Stomach (tissue), 9 donors: Measurements from ENCODE around the gene RBM46. TPM values are rescaled to one million over a fixed set of nuclear protein-coding genes. Genes with fewer than 3 reads are reported as not detected.

Experiments used
- DNase-seq, 2 donors: peaks; one replicate each; pipeline versions ENCODE4 v3.0.0 to v3.0.0-alpha.2; 2013 to 2019
- H3K27ac ChIP-seq, 5 donors: fragments of 200-600 bp in 4 of 5; sonication (generic) in 4 of 5; one replicate each; pipeline ENCODE4 v1.5.1; 2013 to 2019; ENCODE audit warnings: mild to moderate bottlenecking in 1 of 5, moderate library complexity in 1 of 5
- H3K27me3 ChIP-seq, 3 donors: fragments of 200-600 bp; sonication (generic); one replicate each; pipeline ENCODE4 v1.5.1; 2017 to 2019; ENCODE audit warnings: mixed run types in 1 of 3
- H3K36me3 ChIP-seq, 4 donors: fragments of 200-600 bp; sonication (generic); 1 replicate in 3 of 4; 2 replicates in 1 of 4; pipeline ENCODE4 v1.5.1; 2016 to 2019
- H3K4me1 ChIP-seq, 4 donors: fragments of 200-600 bp; sonication (generic); one replicate each; pipeline ENCODE4 v1.5.1; 2016 to 2019
- H3K4me3 ChIP-seq, 4 donors: fragments of 200-600 bp; sonication (generic) in 3 of 4; one replicate each; pipeline ENCODE4 v1.5.1; 2016 to 2019; ENCODE audit warnings: mild to moderate bottlenecking in 1 of 4
- H3K9me3 ChIP-seq, 4 donors: fragments of 200-600 bp; sonication (generic); one replicate each; pipeline ENCODE4 v1.5.1; 2016 to 2019
- CTCF ChIP-seq, 7 experiments: fragments of 450-650 bp in 4 of 7; fragments of 200-600 bp in 3 of 7; sonication (generic) in 3 of 7; IDR thresholded peaks; one replicate each; pipeline ENCODE4 v1.5.1; 2016 to 2019; ENCODE audit warnings: antibody characterized with exemption in 7 of 7, control low read depth in 2 of 7, mild to moderate bottlenecking in 1 of 7
- EP300 ChIP-seq: sonication (generic); formaldehyde crosslinking; IDR thresholded peaks from one replicate; pipeline ENCODE4 v1.6.1; 2017; ENCODE audit warnings: antibody characterized with exemption
- POLR2A ChIP-seq, 4 donors: fragments of 450-650 bp; IDR thresholded peaks; one replicate each; pipeline ENCODE4 v1.6.1; 2016; ENCODE audit warnings: antibody characterized with exemption in 4 of 4, control low read depth in 2 of 4, mild to moderate bottlenecking in 1 of 4, moderate library complexity in 1 of 4
- POLR2AphosphoS5 ChIP-seq, 3 donors: sonication (generic); formaldehyde crosslinking; IDR thresholded peaks; one replicate each; pipeline ENCODE4 v1.6.1; 2016; ENCODE audit warnings: antibody characterized with exemption in 3 of 3
- WGBS, 5 donors: extraction: QIAGEN DNeasy Blood & Tissue Kit in 3 of 5; methylation state at CpG; one replicate each; pipeline versions ENCODE4 v1.1.5 to v1.1.7; 2013 to 2018; 5-methylcytosine and 5-hydroxymethylcytosine counted together
- intact Hi-C: fragments of 100-400 bp; cut with DNase I; formaldehyde crosslinking; loops from one replicate; pipeline ENCODE4 v1.15.1; 2023; ENCODE audit warnings: low total_unique reads
- polyA plus RNA-seq, 3 donors: library from polyadenylated mRNA; stranded (reverse); fragments of 200-250 nt; gene quantifications; one replicate each; pipeline ENCODE4 v1.2.3, GENCODE V29; 2013
- total RNA-seq, 5 donors: library from RNA; depleted of rRNA; stranded (reverse); fragments of >200 nt; gene quantifications; one replicate each; pipeline versions ENCODE4 v1.1.0 to v1.2.3, GENCODE V29; 2014 to 2016
- donor health status: healthy with polysubstance abuse.
- donor health status: Bipolar disorder and iron deficiency.
- donor health status: healthy.

The RBM46 gene
- total and polyA plus RNA-seq, 8 donors, result not detected

- H3K4me1 ChIP-seq, result peaks cover 20 to 38% (median 34%) of the 10 kb centered on the region in 4 donors
- H3K4me3 ChIP-seq, result peak overlapping the region; percentile 53 to 68 (median 62)
- intact Hi-C loops, result no loop called here
- WGBS, 5 donors, result 3 to 5% (median 5%) methylated on average over 47 to 49 of the region's 49 CpGs
- no peak for TF ChIP-seq POLR2A (IDR thresholded peaks at IDR 0.05)
- no peak for TF ChIP-seq POLR2AphosphoS5 (IDR thresholded peaks at IDR 0.05)
- H3K9me3 ChIP-seq, result no peaks in the 10 kb centered on the region
- H3K27me3 ChIP-seq, result peaks cover 4 to 58% (median 41%) of the 10 kb centered on the region in 3 donors
- no peaks in the 10 kb centered on the region for H3K36me3 ChIP-seq
- peak in 1 of 2 donors; percentile 41 for DNase-seq
- H3K27ac ChIP-seq, result no peak overlapping the region
Observed at GRCh38 chr4:154741922-154742850, 38.9 kb upstream of the RBM46 start.

DNA sequence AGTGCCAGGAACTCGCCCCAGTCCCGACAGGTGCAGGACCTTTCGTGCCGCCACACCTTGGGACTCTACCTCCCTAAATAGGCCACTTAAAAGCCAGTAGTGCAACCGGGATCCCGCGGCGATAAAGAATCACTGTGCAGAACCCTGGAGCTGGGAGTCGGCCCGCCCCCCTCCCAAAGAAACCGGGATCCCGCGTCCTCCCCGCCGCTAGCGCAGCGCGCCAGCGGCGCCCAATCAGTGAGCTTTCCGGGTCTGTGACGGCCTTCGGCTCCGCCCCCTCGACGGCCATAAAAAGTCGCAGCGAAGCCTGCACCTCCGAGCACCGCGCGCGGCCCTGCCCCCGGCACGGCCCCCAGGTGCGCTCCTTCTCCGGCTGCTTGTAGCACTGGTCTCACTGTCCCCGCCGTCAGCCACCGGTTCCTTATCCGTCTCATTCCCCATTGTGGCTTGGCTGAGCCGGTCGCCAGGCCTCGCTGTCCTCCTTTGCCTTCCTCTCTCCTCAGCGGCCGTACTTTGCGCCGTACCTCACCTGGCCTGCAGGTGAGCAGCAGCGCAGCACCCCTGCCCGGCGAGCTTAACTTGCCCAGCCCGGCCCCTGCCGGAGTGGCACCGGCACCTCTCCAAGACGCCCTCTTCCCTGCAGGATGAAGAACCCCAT, 37.3 kb upstream of the RBM46 start, which contains the start of gene LRAT:
Gene LRAT, plus strand, starts transcription at position 318 of the 658 bp plus-strand sequence. Its CDS starts 327 bp downstream, at position 645.
- H3K27ac ChIP-seq, result peak within 1 kb of the TSS in 1 of 5 donors; percentile 64
- peaks cover 4 to 58% (median 41%) of the 10 kb centered on the region in 3 donors for H3K27me3 ChIP-seq
- no peaks in the 10 kb centered on the region for H3K36me3 ChIP-seq
- peak; percentile 70 to 89 for DNase-seq
- WGBS, 5 donors, result 1 to 2% (median 1%) methylated on average over 21 to 55 of the region's 55 CpGs
- H3K9me3 ChIP-seq, result no peaks in the 10 kb centered on the region
- H3K4me3 ChIP-seq, result peak within 1 kb of the TSS; percentile 53 to 68 (median 62)
- intact Hi-C loops, result no loop called here
- H3K4me1 ChIP-seq, result peaks cover 20 to 38% (median 34%) of the 10 kb centered on the region in 4 donors
- TF ChIP-seq EP300 (no peak), CTCF (IDR thresholded peaks at IDR 0.05) (peak in 3 of 7 experiments; percentile 12 to 38 (median 13))

- TF ChIP-seq POLR2A (IDR thresholded peaks at IDR 0.05), result no peak
- no peak for TF ChIP-seq POLR2AphosphoS5 (IDR thresholded peaks at IDR 0.05)
- intact Hi-C loops, result no loop called here
- Histone ChIP-seq H3K27ac (no peak overlapping the region), H3K9me3 (no peaks in the 10 kb centered on the region), H3K4me3 (peak overlapping the region; percentile 53 to 68 (median 62)), H3K27me3 (peaks cover 4 to 58% (median 41%) of the 10 kb centered on the region in 3 donors), H3K36me3 (no peaks in the 10 kb centered on the region), H3K4me1 (peaks cover 20 to 38% (median 34%) of the 10 kb centered on the region in 4 donors)
- WGBS, 5 donors, result 3 to 11% (median 7%) methylated on average over 22 to 31 of the region's 31 CpGs
- DNase-seq, result no peak
Observed at GRCh38 chr4:154744341-154744926, 36.6 kb upstream of the RBM46 start.

DNA sequence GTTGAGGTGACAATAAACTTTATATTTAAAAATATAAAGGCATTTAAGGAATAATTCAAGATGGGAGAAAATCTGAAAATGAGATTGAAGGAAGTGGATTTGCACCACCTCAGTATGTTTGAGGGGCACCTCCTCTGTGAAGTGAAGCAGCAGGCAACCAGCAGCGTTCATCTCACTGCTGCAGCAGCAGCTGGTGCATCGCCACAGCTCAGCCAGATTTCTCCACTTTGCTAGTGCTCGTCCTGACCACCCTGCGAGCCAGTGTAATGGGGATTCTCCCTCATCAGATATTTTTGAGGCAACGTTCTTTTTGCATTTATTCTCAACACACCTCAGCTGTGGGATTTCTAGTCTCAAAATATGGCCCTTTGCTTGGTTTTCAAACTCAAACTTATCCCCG, 23.4 kb upstream of the RBM46 start:
- WGBS, 5 donors, result 64 to 78% (median 75%) methylated on average over 6 of the region's 6 CpGs
- no peak for DNase-seq

More for the DNA sequence above, 23.4 kb upstream of the RBM46 start:
- Histone ChIP-seq H3K36me3 (no peaks in the 10 kb centered on the region), H3K4me1 (no peaks in the 10 kb centered on the region), H3K27ac (no peak overlapping the region), H3K4me3 (no peak overlapping the region), H3K9me3 (no peaks in the 10 kb centered on the region), H3K27me3 (peaks cover 0 to 18% (median 0%) of the 10 kb centered on the region in 3 donors)
- intact Hi-C loops, result no loop called here
- no peak for TF ChIP-seq POLR2A (IDR thresholded peaks at IDR 0.05)
- no peak for TF ChIP-seq POLR2AphosphoS5 (IDR thresholded peaks at IDR 0.05)
- TF ChIP-seq CTCF (IDR thresholded peaks at IDR 0.05), result no peak
- TF ChIP-seq EP300, result no peak
